ENCODE results near the gene PSMC3IP. TPM values are rescaled to one million over a fixed set of nuclear protein-coding genes. Genes with fewer than 3 reads are reported as not detected.

PSMC3IP gene
- total and polyA plus RNA-seq, 2 of the 4 experiments (the other 2 are of a cell fraction), result 5.6 to 9.8 TPM

GRCh38 chr17:42522798-42523278 is 54.7 kb downstream of the PSMC3IP start:
- peak overlapping the region; percentile 98 for H2BK20ac ChIP-seq (ENCODE audit: low read depth, low read length)
- BruUV-seq (replicated peaks), result no TSS peak
- peak overlapping the region; percentile 100 for H3K4ac ChIP-seq (ENCODE audit: low read depth, low read length)
- peaks cover 2% of the 10 kb centered on the region; the same call in 1 of the 2 replicates for H3K36me3 ChIP-seq (ENCODE audit: control insufficient read depth, insufficient read depth, low read length)
- peak overlapping the region; percentile 64; the same call in 1 of the 2 replicates for H3K56ac ChIP-seq (ENCODE audit: extremely low read depth, insufficient read depth, low read length)
- H4K8ac ChIP-seq (ENCODE audit: low read depth in 2 of 2, low read length in 2 of 2), result peak overlapping the region; percentile 99 to 100
- no peaks in the 10 kb centered on the region; the same call in 1 of the 2 replicates for H4K20me1 ChIP-seq (ENCODE audit: insufficient read depth, low read length)
- peak overlapping the region; percentile 97 for H3K18ac ChIP-seq (ENCODE audit: low read depth, low read length)
- ATAC-seq (ENCODE audit: low read depth) (no peak), DNase-seq (no peak)
- peak overlapping the region; percentile 83 for H3K9ac ChIP-seq (ENCODE audit: low read depth, low read length)
- H3K27ac ChIP-seq (ENCODE audit: insufficient read depth, low read length), result peak overlapping the region; percentile 99
- H2AFZ ChIP-seq (replicated peaks; ENCODE audit: low read length, poor library complexity), result no peak overlapping the region
- H4K91ac ChIP-seq (ENCODE audit: insufficient read depth, low read depth, low read length), result peak overlapping the region; percentile 100
- H2BK120ac ChIP-seq (ENCODE audit: low read depth, low read length), result peak overlapping the region; percentile 100
- H4K5ac ChIP-seq (ENCODE audit: low read depth, low read length), result peak overlapping the region; percentile 81
- dilution Hi-C loops (cut with HindIII; ENCODE audit: low sequenced_read_pairs, unreplicated experiment) (no loop called here), intact Hi-C loops (cut with micrococcal nuclease) (loop anchor here (10.0 kb wide), 1 partner anchor 388 kb away; no protein-coding TSS in a partner anchor), in situ Hi-C loops (cut with MboI; ENCODE audit: low sequenced_read_pairs) (loop anchor here (5.0 to 10.0 kb wide), 2 partner anchors 201 to 298 kb away; no protein-coding TSS in a partner anchor)
- H2BK15ac ChIP-seq (ENCODE audit: low read depth, low read length), result peak overlapping the region; percentile 100; the same call in 1 of the 3 replicates
- H3K79me1 ChIP-seq (ENCODE audit: low read depth in 1 of 2, low read length in 2 of 2), result peaks cover 9 to 51% of the 10 kb centered on the region in 2 experiments; a peak in 3 of 4 replicates
- H2BK5ac ChIP-seq (ENCODE audit: low read depth, low read length, poor library complexity, severe bottlenecking), result peak overlapping the region; percentile 99
- POLR2A ChIA-PET (ENCODE audit: unreplicated experiment), result interaction anchor here (0.5 kb wide), 1 partner anchor 430 kb away, joined by 3 read pairs; no protein-coding TSS in a partner anchor
- H3K4me2 ChIP-seq (ENCODE audit: low read depth, low read length), result no peak overlapping the region
- no peaks in the 10 kb centered on the region for H3K9me3 ChIP-seq (ENCODE audit: control insufficient read depth, insufficient read depth, low read length)
- H3K9me1 ChIP-seq (ENCODE audit: insufficient read depth, low read length), result peaks cover 36% of the 10 kb centered on the region
- no peaks in the 10 kb centered on the region for H3K27me3 ChIP-seq (ENCODE audit: control insufficient read depth, insufficient read depth, low read length)
- peak overlapping the region; percentile 99 for H3K23ac ChIP-seq (ENCODE audit: low read depth, low read length)
- H3K4me1 ChIP-seq (ENCODE audit: control insufficient read depth, insufficient read depth, low read length), result peaks cover 52% of the 10 kb centered on the region
- CTCF ChIA-PET, result no interaction called here
- H3K4me3 ChIP-seq (ENCODE audit: insufficient read depth, low read depth, low read length), result no peak overlapping the region
- H3K14ac ChIP-seq (replicated peaks; ENCODE audit: low read depth, low read length), result peak overlapping the region; percentile 99
- H2AK9ac ChIP-seq (replicated peaks; ENCODE audit: low read depth, low read length, poor library complexity), result peak overlapping the region; percentile 100
- peak overlapping the region; percentile 100 for H2AK5ac ChIP-seq (ENCODE audit: low read depth, low read length)
- 82% methylated on average over 2 of the region's 8 CpGs; no CpG with 5 or more reads in 1 of the 2 experiments for WGBS, 2 experiments (ENCODE audit: extremely low coverage in 2 of 2, insufficient read length in 1 of 2)
- TF ChIP-seq MAFK (IDR thresholded peaks at IDR 0.05; ENCODE audit: low read depth, low read length) (no peak), RAD21 (IDR thresholded peaks at IDR 0.05; ENCODE audit: low read length) (no peak), NFE2L2 (IDR thresholded peaks at IDR 0.05; ENCODE audit: low read depth, low read length) (no peak), CHD1 (IDR thresholded peaks at IDR 0.05; ENCODE audit: low read depth, low read length) (no peak), ELK1 (IDR thresholded peaks at IDR 0.05; ENCODE audit: borderline replicate concordance, low read depth, low read length) (no peak), SMC3 (IDR thresholded peaks at IDR 0.05; ENCODE audit: low read depth, low read length) (no peak), RFX5 (IDR thresholded peaks at IDR 0.05; ENCODE audit: low read depth, low read length) (no peak), USF2 (IDR thresholded peaks at IDR 0.05; ENCODE audit: low read depth, low read length) (no peak), CTCF (conservative IDR thresholded peaks at IDR 0.05; ENCODE audit: low read depth, low read length) (no peak), RCOR1 (IDR thresholded peaks at IDR 0.05; ENCODE audit: insufficient replicate concordance, low read length) (no peak), MXI1 (IDR thresholded peaks at IDR 0.05; ENCODE audit: borderline replicate concordance, low read depth, low read length) (no peak), BHLHE40 (IDR thresholded peaks at IDR 0.05; ENCODE audit: low read depth, low read length) (no peak), MAZ (IDR thresholded peaks at IDR 0.05; ENCODE audit: borderline replicate concordance, low read depth, low read length) (no peak), POLR2A (IDR thresholded peaks at IDR 0.05; ENCODE audit: low read depth, low read length) (no peak)
